ENCODE data around the gene SH3RF1.

SH3RF1 gene

GRCh38 chr4:169098532-169098931 is 172.2 kb downstream of the SH3RF1 start:
- DNase-seq, result no peak

- no peak for DNase-seq
Observed at GRCh38 chr4:169098054-169098497, 172.7 kb downstream of the SH3RF1 start.

GRCh38 chr4:169096221-169096620 is 174.5 kb downstream of the SH3RF1 start:
- no peak for DNase-seq

GRCh38 chr4:169094656-169095231 is 176.0 kb downstream of the SH3RF1 start:
- DNase-seq, result no peak

GRCh38 chr4:169092889-169093522 is 177.8 kb downstream of the SH3RF1 start:
- DNase-seq, result no peak

- DNase-seq, result no peak
Observed at GRCh38 chr4:169090484-169091215, 180.1 kb downstream of the SH3RF1 start.

- no peak for DNase-seq
Observed at GRCh38 chr4:169089004-169089403, 181.8 kb downstream of the SH3RF1 start.

GRCh38 chr4:169084954-169085353 is 185.8 kb downstream of the SH3RF1 start:
- no peak for DNase-seq

GRCh38 chr4:169080981-169081380 is 189.8 kb downstream of the SH3RF1 start:
- no peak for DNase-seq

GRCh38 chr4:169079942-169080827 is 190.6 kb downstream of the SH3RF1 start:
- DNase-seq, result no peak

GRCh38 chr4:169074117-169074516 is 196.6 kb downstream of the SH3RF1 start:
- no peak for DNase-seq

GRCh38 chr4:169071747-169072146 is 199.0 kb downstream of the SH3RF1 start:
- no peak for DNase-seq

- DNase-seq, result no peak
Observed at GRCh38 chr4:169070895-169071218, 199.9 kb downstream of the SH3RF1 start.

GRCh38 chr4:169070071-169070894 is 200.5 kb downstream of the SH3RF1 start:
- DNase-seq, result no peak

GRCh38 chr4:169068423-169068822 is 202.3 kb downstream of the SH3RF1 start:
- no peak for DNase-seq

- no peak for DNase-seq
Observed at GRCh38 chr4:169066934-169067333, 203.8 kb downstream of the SH3RF1 start.

GRCh38 chr4:169064296-169064695 is 206.5 kb downstream of the SH3RF1 start:
- no peak for DNase-seq

- no peak for DNase-seq
Observed at GRCh38 chr4:169063441-169063840, 207.3 kb downstream of the SH3RF1 start.

- DNase-seq, result no peak
Observed at GRCh38 chr4:169062897-169063244, 207.9 kb downstream of the SH3RF1 start.

- DNase-seq, result no peak
Observed at GRCh38 chr4:169061386-169061785, 209.4 kb downstream of the SH3RF1 start.

- DNase-seq, result no peak
Observed at GRCh38 chr4:169060391-169061091, 210.2 kb downstream of the SH3RF1 start.

Data from activated gamma-delta T cell treated with Interleukin-2 at 50 U/mL for 16 hours (primary cell).